PC-9 (cell line): ENCODE results near the gene PRKACA. TPM values are rescaled to one million over a fixed set of nuclear protein-coding genes. Genes with fewer than 3 reads are reported as not detected.

Experiments
- BruUV-seq: library from RNA; stranded (reverse); fragments of 400-500 nt; replicated peaks from 2 replicates; lab custom pipeline; 2021; lab: Mats Ljungman, UMichigan
- CTCF ChIA-PET: fragments of 300-600 bp; sonication (Branson Sonifier 250); formaldehyde crosslinking; loops from one replicate; lab custom pipeline; 2022; ENCODE audit warnings: antibody characterized with exemption; lab: Charles Lee
- POLR2A ChIA-PET: fragments of 300-600 bp; sonication (Branson Sonifier 250); formaldehyde crosslinking; loops from one replicate; lab custom pipeline; 2022; ENCODE audit warnings: antibody characterized with exemption; ENCODE audit not compliant: unreplicated experiment; lab: Charles Lee
- DNase-seq, 2 experiments: peaks; one replicate each; pipeline versions ENCODE4 v3.0.0 to v3.0.0-alpha.2; 2015 to 2022; ENCODE audit warnings: mixed read lengths in 1 of 2
- H2AFZ ChIP-seq: fragments of 200-600 bp; sonication (generic); 2 replicates; pipeline ENCODE4 v1.8.1; 2017; ENCODE audit warnings: antibody characterized with exemption
- H3F3A ChIP-seq: fragments of 200-600 bp; sonication (generic); 2 replicates; pipeline ENCODE4 v1.8.1; 2017; ENCODE audit warnings: antibody characterized with exemption, mild to moderate bottlenecking, low read depth; ENCODE audit not compliant: insufficient read depth
- H3K27ac ChIP-seq: fragments of 200-600 bp; sonication (generic); 2 replicates; pipeline ENCODE4 v1.6.1; 2016; ENCODE audit warnings: mixed run types
- H3K27me3 ChIP-seq: fragments of 200-600 bp; sonication (generic); 2 replicates; pipeline ENCODE4 v1.6.1; 2016; ENCODE audit warnings: low read depth, mixed run types; ENCODE audit not compliant: insufficient read depth
- H3K36me3 ChIP-seq: fragments of 200-600 bp; sonication (generic); 2 replicates; pipeline ENCODE4 v1.6.1; 2016; ENCODE audit warnings: low read depth, mixed run types
- H3K4me1 ChIP-seq: fragments of 200-600 bp; sonication (generic); replicated peaks from 2 replicates; pipeline ENCODE4 v1.6.1; 2016; ENCODE audit warnings: mixed run types; ENCODE audit not compliant: insufficient read depth
- H3K4me2 ChIP-seq: fragments of 200-600 bp; sonication (generic); 2 replicates; pipeline ENCODE4 v1.6.1; 2017; ENCODE audit warnings: mixed run types
- H3K4me3 ChIP-seq: fragments of 200-600 bp; sonication (generic); 2 replicates; pipeline ENCODE4 v1.6.1; 2016; ENCODE audit warnings: mixed run types
- H3K79me2 ChIP-seq: fragments of 200-600 bp; sonication (generic); 2 replicates; pipeline ENCODE4 v1.6.1; 2017; ENCODE audit warnings: low read depth, mixed run types
- H3K9me2 ChIP-seq: fragments of 200-600 bp; sonication (generic); 2 replicates; pipeline ENCODE4 v1.8.1; 2017; ENCODE audit warnings: mild to moderate bottlenecking; ENCODE audit not compliant: insufficient read depth
- H3K9me3 ChIP-seq: fragments of 200-600 bp; sonication (generic); 2 replicates; pipeline ENCODE4 v1.8.1; 2016; ENCODE audit warnings: low read depth; ENCODE audit not compliant: insufficient read depth
- H4K20me1 ChIP-seq: fragments of 200-600 bp; sonication (generic); 2 replicates; pipeline ENCODE4 v1.8.1; 2017; ENCODE audit not compliant: insufficient read depth
- EZH2 ChIP-seq: fragments of 200-600 bp; sonication (generic); IDR thresholded peaks from 2 replicates; pipeline ENCODE4 v1.8.0; 2017; ENCODE audit warnings: antibody characterized with exemption, low read depth
- intact Hi-C: fragments of 100-400 bp; cut with micrococcal nuclease; formaldehyde crosslinking; loops from one replicate; pipeline ENCODE4 v1.10.0; 2022; ENCODE audit not compliant: unreplicated experiment
- total RNA-seq: library from RNA; stranded (reverse); gene quantifications from 2 replicates; pipeline ENCODE4 v1.2.3, GENCODE V29; 2021
- TF ChIP-seq, protein P1 (sequence below): fragments of 200-600 bp; sonication (generic); conservative IDR thresholded peaks from 2 replicates; pipeline ENCODE4 v1.6.1; 2017; ENCODE audit warnings: mixed run types, antibody characterized with exemption, mild to moderate bottlenecking, moderate library complexity

Gene PRKACA
- total RNA-seq, 1 experiment from 2014 or later: 82.8 TPM

DNA sequence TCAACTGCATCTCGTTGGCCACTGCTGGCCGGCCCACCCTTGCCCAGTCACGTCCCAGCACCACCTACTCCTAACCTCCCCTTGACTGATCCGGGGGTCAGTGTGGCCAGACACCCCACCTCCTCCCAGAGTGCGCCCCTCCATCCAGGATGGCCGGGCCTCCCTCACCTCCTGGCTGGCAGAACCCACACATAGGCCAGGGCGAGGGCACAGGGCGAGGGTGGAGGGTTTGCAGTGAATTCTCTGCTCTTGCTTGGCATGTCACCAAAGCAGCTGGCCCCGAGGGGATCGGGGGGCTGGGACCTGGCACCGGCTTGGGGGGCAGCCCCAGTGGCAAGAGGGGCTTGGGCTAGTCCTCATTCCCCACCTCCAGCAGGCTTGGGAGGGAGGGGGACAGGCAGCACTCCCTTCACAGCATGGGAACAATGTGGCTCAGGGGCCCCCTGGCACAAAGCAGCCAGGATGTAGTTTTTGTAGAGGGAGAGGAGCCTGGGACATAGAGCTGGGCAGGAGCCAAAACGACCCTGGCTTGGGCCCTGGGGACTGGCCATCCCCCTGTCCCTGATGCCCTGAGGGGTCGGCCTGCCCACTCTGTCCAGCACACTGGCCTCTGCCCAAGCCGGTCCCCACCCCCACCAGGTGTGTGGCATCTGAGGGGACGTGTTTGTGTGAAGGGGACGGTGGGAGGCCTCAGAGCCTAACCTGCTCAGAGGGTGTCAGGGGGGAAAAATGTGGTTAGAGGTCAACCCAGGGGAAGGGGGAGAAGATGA, 47.3 kb upstream of the PRKACA start:
- no peak overlapping the region for H3K4me2 ChIP-seq
- TF ChIP-seq, protein P1, sequence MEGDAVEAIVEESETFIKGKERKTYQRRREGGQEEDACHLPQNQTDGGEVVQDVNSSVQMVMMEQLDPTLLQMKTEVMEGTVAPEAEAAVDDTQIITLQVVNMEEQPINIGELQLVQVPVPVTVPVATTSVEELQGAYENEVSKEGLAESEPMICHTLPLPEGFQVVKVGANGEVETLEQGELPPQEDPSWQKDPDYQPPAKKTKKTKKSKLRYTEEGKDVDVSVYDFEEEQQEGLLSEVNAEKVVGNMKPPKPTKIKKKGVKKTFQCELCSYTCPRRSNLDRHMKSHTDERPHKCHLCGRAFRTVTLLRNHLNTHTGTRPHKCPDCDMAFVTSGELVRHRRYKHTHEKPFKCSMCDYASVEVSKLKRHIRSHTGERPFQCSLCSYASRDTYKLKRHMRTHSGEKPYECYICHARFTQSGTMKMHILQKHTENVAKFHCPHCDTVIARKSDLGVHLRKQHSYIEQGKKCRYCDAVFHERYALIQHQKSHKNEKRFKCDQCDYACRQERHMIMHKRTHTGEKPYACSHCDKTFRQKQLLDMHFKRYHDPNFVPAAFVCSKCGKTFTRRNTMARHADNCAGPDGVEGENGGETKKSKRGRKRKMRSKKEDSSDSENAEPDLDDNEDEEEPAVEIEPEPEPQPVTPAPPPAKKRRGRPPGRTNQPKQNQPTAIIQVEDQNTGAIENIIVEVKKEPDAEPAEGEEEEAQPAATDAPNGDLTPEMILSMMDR: no peak
- TF ChIP-seq EZH2: no peak
- H3K27ac ChIP-seq: no peak overlapping the region
- no peak overlapping the region for H3K4me3 ChIP-seq
- no peak overlapping the region for H2AFZ ChIP-seq
- H3K27me3 ChIP-seq: no peaks in the 10 kb centered on the region
- no peaks in the 10 kb centered on the region for H3K9me2 ChIP-seq
- no peaks in the 10 kb centered on the region for H3K79me2 ChIP-seq
- no peaks in the 10 kb centered on the region; the same call in 1 of the 2 replicates for H3K36me3 ChIP-seq
- no TSS peak for BruUV-seq
- no peaks in the 10 kb centered on the region for H4K20me1 ChIP-seq
- DNase-seq: no peak
- POLR2A ChIA-PET: no interaction called here
- no peaks in the 10 kb centered on the region for H3K4me1 ChIP-seq
- CTCF ChIA-PET: no interaction called here
- H3K9me3 ChIP-seq: no peaks in the 10 kb centered on the region
- peaks cover 3% of the 10 kb centered on the region; the same call in 1 of the 2 replicates for H3F3A ChIP-seq
- intact Hi-C loops: no loop called here

DNA sequence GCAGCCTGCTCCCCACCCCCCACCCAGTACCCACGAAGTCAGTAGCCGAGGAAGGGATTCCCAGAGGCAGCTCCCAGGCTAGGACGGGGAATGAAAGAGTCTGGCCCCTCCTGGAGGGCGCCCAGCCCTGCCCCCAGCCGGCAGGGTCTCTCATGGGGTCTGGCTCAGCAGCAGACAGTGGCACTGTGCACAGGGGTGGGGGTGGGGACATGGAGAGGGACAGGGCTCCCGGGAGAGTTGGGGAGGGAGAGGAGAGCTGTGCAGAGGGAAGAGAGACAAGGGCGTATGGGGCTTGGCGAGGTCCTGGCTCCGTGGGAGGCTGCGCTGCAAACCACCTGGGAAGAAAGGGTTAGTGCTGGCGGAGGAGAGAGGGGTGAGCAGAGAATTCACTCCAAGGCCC, 46.5 kb upstream of the PRKACA start:
- intact Hi-C loops: no loop called here
- Histone ChIP-seq H3K4me2 (no peak overlapping the region), H3K4me3 (no peak overlapping the region), H3K27ac (no peak overlapping the region), H3K36me3 (no peaks in the 10 kb centered on the region), H4K20me1 (no peaks in the 10 kb centered on the region), H3K9me2 (no peaks in the 10 kb centered on the region), H3K4me1 (no peaks in the 10 kb centered on the region), H3K27me3 (no peaks in the 10 kb centered on the region), H2AFZ (no peak overlapping the region), H3F3A (peaks cover 3% of the 10 kb centered on the region; the same call in 1 of the 2 replicates), H3K79me2 (no peaks in the 10 kb centered on the region), H3K9me3 (no peaks in the 10 kb centered on the region)
- no TSS peak for BruUV-seq
- CTCF ChIA-PET: no interaction called here
- TF ChIP-seq, protein P1: no peak
- no peak for TF ChIP-seq EZH2
- POLR2A ChIA-PET: no interaction called here
- no peak for DNase-seq

DNA sequence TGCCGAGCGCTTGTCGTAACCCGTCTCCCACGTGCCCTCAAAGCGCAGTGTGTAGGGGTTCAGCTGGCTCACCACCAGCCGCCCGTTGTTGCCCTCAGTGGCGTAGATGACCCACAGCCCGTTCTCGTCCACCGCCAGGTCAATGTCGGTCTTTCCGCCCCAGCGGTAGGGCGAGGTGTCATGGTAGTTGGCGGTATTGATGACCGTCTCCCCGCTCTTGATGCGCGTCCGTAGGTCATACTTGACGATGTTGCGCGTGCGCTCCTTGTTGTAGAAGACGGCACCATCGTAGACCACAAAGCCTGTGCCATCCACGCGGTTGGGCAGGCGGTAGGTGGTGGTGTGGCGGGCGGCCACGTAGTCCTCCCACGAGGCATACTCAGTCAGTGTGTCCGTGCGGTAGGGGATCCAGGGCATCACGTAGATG, 45.3 kb upstream of the PRKACA start:
- ChIA-PET CTCF (no interaction called here), POLR2A (no interaction called here)
- no peaks in the 10 kb centered on the region for H3K4me1 ChIP-seq
- BruUV-seq: no TSS peak
- no peaks in the 10 kb centered on the region for H3K79me2 ChIP-seq
- H3K9me3 ChIP-seq: no peaks in the 10 kb centered on the region
- H3K36me3 ChIP-seq: no peaks in the 10 kb centered on the region
- no peak for DNase-seq
- H3K4me2 ChIP-seq: no peak overlapping the region
- H3F3A ChIP-seq: peaks cover 3% of the 10 kb centered on the region; the same call in 1 of the 2 replicates
- H3K9me2 ChIP-seq: no peaks in the 10 kb centered on the region
- H3K4me3 ChIP-seq: no peak overlapping the region
- no peak overlapping the region for H3K27ac ChIP-seq
- intact Hi-C loops: no loop called here
- no peaks in the 10 kb centered on the region for H4K20me1 ChIP-seq
- H2AFZ ChIP-seq: no peak overlapping the region
- no peaks in the 10 kb centered on the region for H3K27me3 ChIP-seq
- TF ChIP-seq, protein P1: no peak
